ENCODE measurements around the gene ELP1. TPM values are rescaled to one million over a fixed set of nuclear protein-coding genes. Genes with fewer than 3 reads are reported as not detected.

ELP1 gene
- total and polyA plus RNA-seq, 2 of the 4 experiments (the other 2 are of a cell fraction) = 20.0 to 43.2 TPM

- H3K27ac ChIP-seq (ENCODE audit: insufficient read depth, low read length) = no peak overlapping the region
- H3K79me1 ChIP-seq (ENCODE audit: low read depth in 1 of 2, low read length in 2 of 2) = no peaks in the 10 kb centered on the region
- H2AFZ ChIP-seq (replicated peaks; ENCODE audit: low read length, poor library complexity) = no peak overlapping the region
- no peak overlapping the region for H2BK15ac ChIP-seq (ENCODE audit: low read depth, low read length)
- H3K9ac ChIP-seq (ENCODE audit: low read depth, low read length) = no peak overlapping the region
- intact Hi-C loops (cut with micrococcal nuclease) = no loop called here
- ChIA-PET CTCF (interaction anchor here (0.8 kb wide), 1 partner anchor 58 kb away, joined by 3 read pairs; no protein-coding TSS in a partner anchor), POLR2A (ENCODE audit: unreplicated experiment) (no interaction called here)
- TF ChIP-seq CHD1 (IDR thresholded peaks at IDR 0.05; ENCODE audit: low read depth, low read length) (no peak), NFE2L2 (IDR thresholded peaks at IDR 0.05; ENCODE audit: low read depth, low read length) (no peak), RAD21 (IDR thresholded peaks at IDR 0.05; ENCODE audit: low read length) (no peak), RCOR1 (IDR thresholded peaks at IDR 0.05; ENCODE audit: insufficient replicate concordance, low read length) (no peak), FOS (IDR thresholded peaks at IDR 0.05; ENCODE audit: low read depth, low read length) (no peak), CEBPB (IDR thresholded peaks at IDR 0.05; ENCODE audit: low read depth, low read length) (no peak), MAZ (IDR thresholded peaks at IDR 0.05; ENCODE audit: borderline replicate concordance, low read depth, low read length) (no peak), BHLHE40 (IDR thresholded peaks at IDR 0.05; ENCODE audit: low read depth, low read length) (no peak)
- TF ChIP-seq, protein P1, sequence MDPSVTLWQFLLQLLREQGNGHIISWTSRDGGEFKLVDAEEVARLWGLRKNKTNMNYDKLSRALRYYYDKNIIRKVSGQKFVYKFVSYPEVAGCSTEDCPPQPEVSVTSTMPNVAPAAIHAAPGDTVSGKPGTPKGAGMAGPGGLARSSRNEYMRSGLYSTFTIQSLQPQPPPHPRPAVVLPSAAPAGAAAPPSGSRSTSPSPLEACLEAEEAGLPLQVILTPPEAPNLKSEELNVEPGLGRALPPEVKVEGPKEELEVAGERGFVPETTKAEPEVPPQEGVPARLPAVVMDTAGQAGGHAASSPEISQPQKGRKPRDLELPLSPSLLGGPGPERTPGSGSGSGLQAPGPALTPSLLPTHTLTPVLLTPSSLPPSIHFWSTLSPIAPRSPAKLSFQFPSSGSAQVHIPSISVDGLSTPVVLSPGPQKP (IDR thresholded peaks at IDR 0.05; ENCODE audit: borderline replicate concordance, low read depth, low read length) = no peak
- H3K9me1 ChIP-seq (ENCODE audit: insufficient read depth, low read length) = no peaks in the 10 kb centered on the region
- H4K20me1 ChIP-seq (ENCODE audit: insufficient read depth, low read length) = no peaks in the 10 kb centered on the region
- 80% methylated on average over 1 of the region's 4 CpGs; no CpG with 5 or more reads in 1 of the 2 experiments for whole genome bisulfite sequencing, 2 experiments (ENCODE audit: extremely low coverage in 2 of 2, insufficient read length in 1 of 2)
- H2BK20ac ChIP-seq (ENCODE audit: low read depth, low read length) = no peak overlapping the region
- H2AK5ac ChIP-seq (ENCODE audit: low read depth, low read length) = no peak overlapping the region
- H2AK9ac ChIP-seq (replicated peaks; ENCODE audit: low read depth, low read length, poor library complexity) = no peak overlapping the region
- no peaks in the 10 kb centered on the region for H3K36me3 ChIP-seq (ENCODE audit: control insufficient read depth, insufficient read depth, low read length)
- H3K27me3 ChIP-seq (ENCODE audit: control insufficient read depth, insufficient read depth, low read length) = peaks cover 2% of the 10 kb centered on the region
- no peaks in the 10 kb centered on the region for H3K4me1 ChIP-seq (ENCODE audit: control insufficient read depth, insufficient read depth, low read length)
- no peak overlapping the region for H4K8ac ChIP-seq (ENCODE audit: low read depth in 2 of 2, low read length in 2 of 2)
- H3K9me3 ChIP-seq (ENCODE audit: control insufficient read depth, insufficient read depth, low read length) = no peaks in the 10 kb centered on the region
- no peak overlapping the region for H2BK5ac ChIP-seq (ENCODE audit: low read depth, low read length, poor library complexity, severe bottlenecking)
- H4K91ac ChIP-seq (ENCODE audit: insufficient read depth, low read depth, low read length) = no peak overlapping the region
- H3K23ac ChIP-seq (ENCODE audit: low read depth, low read length) = no peak overlapping the region
- in situ Hi-C loops (cut with MboI; ENCODE audit: low sequenced_read_pairs) = no loop called here
- no peak overlapping the region for H3K4me2 ChIP-seq (ENCODE audit: low read depth, low read length)
- H3K14ac ChIP-seq (replicated peaks; ENCODE audit: low read depth, low read length) = no peak overlapping the region
- no peak overlapping the region for H3K4ac ChIP-seq (ENCODE audit: low read depth, low read length)
- H2BK120ac ChIP-seq (ENCODE audit: low read depth, low read length) = no peak overlapping the region
- no peak overlapping the region for H3K18ac ChIP-seq (ENCODE audit: low read depth, low read length)
- no peak overlapping the region for H4K5ac ChIP-seq (ENCODE audit: low read depth, low read length)
- ATAC-seq (ENCODE audit: low read depth) (no peak), DNase-seq (no peak)
- H3K56ac ChIP-seq (ENCODE audit: extremely low read depth, insufficient read depth, low read length) = no peak overlapping the region
- BruUV-seq (replicated peaks) = no TSS peak
- no peak overlapping the region for H3K4me3 ChIP-seq (ENCODE audit: insufficient read depth, low read depth, low read length)
- dilution Hi-C loops (cut with HindIII; ENCODE audit: low sequenced_read_pairs, unreplicated experiment) = no loop called here
These were observed 98.8 kb downstream of the ELP1 start for GRCh38 chr9:108834959-108835665.
